Tibial nerve (tissue), 4 donors: ENCODE measurements around the gene NXPH1. TPM values are rescaled to one million over a fixed set of nuclear protein-coding genes. Genes with fewer than 3 reads are reported as not detected.

Experiments used
- DNase-seq, 2 donors: peaks; one replicate each; pipeline ENCODE4 v3.0.0-alpha.2; 2019; ENCODE audit warnings: low spot score in 2 of 2
- H3K27ac ChIP-seq, 4 donors: fragments of 200-600 bp; sonication (generic) in 3 of 4; one replicate each; pipeline ENCODE4 v1.5.1; 2017 to 2019; ENCODE audit warnings: mild to moderate bottlenecking in 1 of 4
- H3K27me3 ChIP-seq, 2 donors: fragments of 200-600 bp; sonication (generic) in 1 of 2; one replicate each; pipeline versions ENCODE4 v1.5.1 to v1.6.0; 2017 to 2019
- H3K36me3 ChIP-seq, 3 donors: fragments of 200-600 bp; sonication (generic); one replicate each; pipeline ENCODE4 v1.5.1; 2018 to 2019
- H3K4me1 ChIP-seq, 4 donors: fragments of 200-600 bp; sonication (generic) in 3 of 4; one replicate each; pipeline ENCODE4 v1.5.1; 2017 to 2019
- H3K4me3 ChIP-seq, 4 donors: fragments of 200-600 bp; sonication (generic) in 3 of 4; one replicate each; pipeline ENCODE4 v1.5.1; 2017 to 2019; ENCODE audit warnings: mild to moderate bottlenecking in 1 of 4, moderate library complexity in 1 of 4
- H3K9me3 ChIP-seq, 4 donors: fragments of 200-600 bp; sonication (generic) in 3 of 4; one replicate each; pipeline ENCODE4 v1.5.1; 2017 to 2019
- CTCF ChIP-seq, 5 experiments: fragments of 200-600 bp in 3 of 5; fragments of 450-650 bp in 2 of 5; sonication (generic) in 3 of 5; IDR thresholded peaks; one replicate each; pipeline ENCODE4 v1.5.1; 2016 to 2019; ENCODE audit warnings: antibody characterized with exemption in 5 of 5, mild to moderate bottlenecking in 3 of 5, moderate library complexity in 2 of 5
- EP300 ChIP-seq, 2 donors: sonication (generic); formaldehyde crosslinking; IDR thresholded peaks; one replicate each; pipeline ENCODE4 v1.6.1; 2017; ENCODE audit warnings: antibody characterized with exemption in 2 of 2, mild to moderate bottlenecking in 1 of 2
- POLR2A ChIP-seq, 2 donors: fragments of 450-650 bp; IDR thresholded peaks; one replicate each; pipeline ENCODE4 v1.6.1; 2017; ENCODE audit warnings: antibody characterized with exemption in 2 of 2, mild to moderate bottlenecking in 2 of 2, moderate library complexity in 2 of 2
- WGBS, 2 donors: methylation state at CpG; one replicate each; pipeline ENCODE4 v1.1.5; 2018; 5-methylcytosine and 5-hydroxymethylcytosine counted together
- total RNA-seq, 4 donors: library from RNA; depleted of rRNA; stranded (reverse); fragments of >200 nt; gene quantifications; one replicate each; pipeline ENCODE4 v1.1.0, GENCODE V29; 2016

NXPH1 gene
- total RNA-seq, 4 donors from 2014 or later = not detected

GRCh38 chr7:8592167-8592566 is 158.8 kb downstream of the NXPH1 start:
- 42 to 54% methylated on average over 2 of the region's 2 CpGs for WGBS, 2 donors
- no peak for TF ChIP-seq EP300 (IDR thresholded peaks at IDR 0.05)
- no peak for TF ChIP-seq CTCF (IDR thresholded peaks at IDR 0.05)
- TF ChIP-seq POLR2A (IDR thresholded peaks at IDR 0.05) = no peak
- no peaks in the 10 kb centered on the region for H3K4me1 ChIP-seq
- DNase-seq = no peak
- no peaks in the 10 kb centered on the region for H3K9me3 ChIP-seq
- no peak overlapping the region for H3K27ac ChIP-seq
- H3K4me3 ChIP-seq = no peak overlapping the region
- no peaks in the 10 kb centered on the region for H3K27me3 ChIP-seq
- no peaks in the 10 kb centered on the region for H3K36me3 ChIP-seq

- H3K27ac ChIP-seq = no peak overlapping the region
- no peak overlapping the region for H3K4me3 ChIP-seq
- no peaks in the 10 kb centered on the region for H3K27me3 ChIP-seq
- no peak for TF ChIP-seq CTCF (IDR thresholded peaks at IDR 0.05)
- no peak for TF ChIP-seq POLR2A (IDR thresholded peaks at IDR 0.05)
- TF ChIP-seq EP300 (IDR thresholded peaks at IDR 0.05) = no peak
- H3K9me3 ChIP-seq = no peaks in the 10 kb centered on the region
- no peak for DNase-seq
- 24% methylated on average over 5 of the region's 5 CpGs for WGBS, 2 donors
- H3K36me3 ChIP-seq = no peaks in the 10 kb centered on the region
- no peaks in the 10 kb centered on the region for H3K4me1 ChIP-seq
Measured at GRCh38 chr7:8594115-8594514, 160.7 kb downstream of the NXPH1 start.

- TF ChIP-seq EP300 (IDR thresholded peaks at IDR 0.05) (no peak), CTCF (IDR thresholded peaks at IDR 0.05) (no peak), POLR2A (IDR thresholded peaks at IDR 0.05) (no peak)
- DNase-seq = no peak
- Histone ChIP-seq H3K27me3 (no peaks in the 10 kb centered on the region), H3K27ac (no peak overlapping the region), H3K36me3 (no peaks in the 10 kb centered on the region), H3K9me3 (no peaks in the 10 kb centered on the region), H3K4me3 (no peak overlapping the region), H3K4me1 (no peaks in the 10 kb centered on the region)
- 77 to 83% methylated on average over 3 of the region's 3 CpGs for WGBS, 2 donors
Measured at GRCh38 chr7:8597565-8597964, 164.2 kb downstream of the NXPH1 start.

GRCh38 chr7:8601121-8601520 is 167.7 kb downstream of the NXPH1 start:
- WGBS, 2 donors = 87 to 89% methylated on average over 2 of the region's 2 CpGs
- Histone ChIP-seq H3K36me3 (no peaks in the 10 kb centered on the region), H3K4me3 (no peak overlapping the region), H3K9me3 (no peaks in the 10 kb centered on the region), H3K4me1 (no peaks in the 10 kb centered on the region), H3K27ac (no peak overlapping the region), H3K27me3 (no peaks in the 10 kb centered on the region)
- no peak for DNase-seq
- TF ChIP-seq EP300 (IDR thresholded peaks at IDR 0.05) (no peak), POLR2A (IDR thresholded peaks at IDR 0.05) (no peak), CTCF (IDR thresholded peaks at IDR 0.05) (no peak)

- TF ChIP-seq CTCF (IDR thresholded peaks at IDR 0.05) (no peak), EP300 (IDR thresholded peaks at IDR 0.05) (no peak), POLR2A (IDR thresholded peaks at IDR 0.05) (no peak)
- no peak for DNase-seq
- Histone ChIP-seq H3K27ac (no peak overlapping the region), H3K27me3 (no peaks in the 10 kb centered on the region), H3K4me3 (no peak overlapping the region), H3K36me3 (no peaks in the 10 kb centered on the region), H3K9me3 (no peaks in the 10 kb centered on the region), H3K4me1 (no peaks in the 10 kb centered on the region)
- 48 to 58% methylated on average over 1 of the region's 1 CpG for WGBS, 2 donors
Measured at GRCh38 chr7:8605221-8605620, 171.8 kb downstream of the NXPH1 start.
